Thoracic aorta (tissue), 2 donors: ENCODE measurements around the gene TNS3. TPM values are rescaled to one million over a fixed set of nuclear protein-coding genes. Genes with fewer than 3 reads are reported as not detected.

Experiments
- ATAC-seq: fragments of 150-250 bp; one replicate; pipeline ENCODE4 v1.8.0; 2017; ENCODE audit warnings: low read depth; ENCODE audit not compliant: insufficient number of reproducible peaks, low FRiP score
- DNase-seq: peaks from one replicate; pipeline ENCODE4 v3.0.0-alpha.2; 2020; ENCODE audit warnings: low spot score
- H3K27ac ChIP-seq, 2 donors: fragments of 200-600 bp; sonication (generic); 1 replicate in 1 of 2; 2 replicates in 1 of 2; pipeline ENCODE4 v1.5.1; 2016; ENCODE audit warnings: mild to moderate bottlenecking in 2 of 2, moderate library complexity in 2 of 2
- H3K27me3 ChIP-seq: fragments of 200-600 bp; sonication (generic); replicated peaks from 2 replicates; pipeline ENCODE4 v1.6.0; 2016; ENCODE audit warnings: mild to moderate bottlenecking; ENCODE audit not compliant: insufficient read depth
- H3K36me3 ChIP-seq: fragments of 200-600 bp; sonication (generic); one replicate; pipeline ENCODE4 v1.5.1; 2016
- H3K4me1 ChIP-seq, 2 donors: fragments of 200-600 bp; sonication (generic); 1 replicate in 1 of 2; 2 replicates in 1 of 2; pipeline versions ENCODE4 v1.5.1 to v1.6.0; 2016; ENCODE audit warnings: low read depth in 2 of 2, mild to moderate bottlenecking in 1 of 2; ENCODE audit not compliant: control insufficient read depth in 1 of 2
- H3K4me3 ChIP-seq: fragments of 200-600 bp; sonication (generic); 2 replicates; pipeline ENCODE4 v1.5.1; 2016; ENCODE audit warnings: mild to moderate bottlenecking
- H3K9me3 ChIP-seq: fragments of 200-600 bp; sonication (generic); 2 replicates; pipeline ENCODE4 v1.5.1; 2016
- CTCF ChIP-seq: fragments of 200-600 bp; sonication (generic); IDR thresholded peaks from one replicate; pipeline ENCODE4 v1.5.1; 2019; ENCODE audit warnings: antibody characterized with exemption
- total RNA-seq, 2 donors: library from RNA; depleted of rRNA; stranded (reverse); fragments of >200 nt; gene quantifications; one replicate each; pipeline versions ENCODE4 v1.1.0 to v1.2.3, GENCODE V29; 2016

The TNS3 gene
- total RNA-seq, 2 donors from 2014 or later: 138 to 151 TPM

DNA sequence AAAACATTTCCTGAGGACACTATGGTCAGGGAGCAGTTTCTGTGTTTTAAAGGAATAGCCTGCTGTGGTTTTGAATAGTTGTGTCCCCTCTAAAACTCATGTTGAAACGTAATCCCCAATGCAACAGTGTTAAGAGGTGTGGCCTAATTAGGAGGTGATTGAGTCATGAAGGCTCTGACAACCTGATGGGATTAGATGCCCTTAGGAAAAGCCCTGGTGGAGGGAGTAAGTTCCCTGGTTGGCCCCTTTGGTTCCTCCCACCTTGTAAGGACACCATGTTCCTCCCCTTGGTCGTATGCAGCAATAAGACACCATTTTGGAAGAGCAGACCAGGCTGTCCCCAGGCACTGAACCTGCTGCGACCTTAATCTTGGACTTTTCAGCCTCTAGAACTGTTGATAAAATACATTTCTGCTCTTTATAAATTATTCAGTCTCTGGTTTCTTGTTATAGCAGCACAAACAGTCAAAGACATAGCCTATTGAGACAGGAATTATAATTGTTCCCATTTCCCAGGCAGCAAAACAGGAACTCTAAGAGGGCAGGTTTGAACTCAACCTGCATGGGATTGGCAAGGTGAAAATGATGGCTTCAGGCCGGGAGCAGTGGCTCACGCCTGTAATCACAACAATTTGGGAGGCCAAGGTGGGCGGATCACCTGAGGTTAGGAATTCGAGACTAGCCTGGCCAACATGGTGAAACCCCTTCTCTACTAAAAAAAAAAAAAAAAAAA is 20.5 kb upstream of the TNS3 start:
- Histone ChIP-seq H3K36me3 (no peaks in the 10 kb centered on the region), H3K27ac (no peak overlapping the region), H3K4me3 (no peak overlapping the region), H3K9me3 (no peaks in the 10 kb centered on the region), H3K27me3 (no peaks in the 10 kb centered on the region), H3K4me1 (peaks cover 29 to 63% of the 10 kb centered on the region in 2 donors)
- ATAC-seq: no peak
- DNase-seq: no peak
- TF ChIP-seq CTCF: no peak

GRCh38 chr7:47601881-47602249 is 20.0 kb upstream of the TNS3 start:
- H3K27me3 ChIP-seq: no peaks in the 10 kb centered on the region
- H3K27ac ChIP-seq: no peak overlapping the region
- H3K4me1 ChIP-seq: peaks cover 29 to 64% of the 10 kb centered on the region in 2 donors
- DNase-seq: no peak
- no peaks in the 10 kb centered on the region for H3K36me3 ChIP-seq
- H3K9me3 ChIP-seq: peaks cover 2% of the 10 kb centered on the region
- no peak for TF ChIP-seq CTCF
- no peak for ATAC-seq
- no peak overlapping the region for H3K4me3 ChIP-seq

- no peaks in the 10 kb centered on the region for H3K27me3 ChIP-seq
- H3K4me1 ChIP-seq: peaks cover 29 to 66% of the 10 kb centered on the region in 2 donors
- TF ChIP-seq CTCF: no peak
- H3K9me3 ChIP-seq: peaks cover 7% of the 10 kb centered on the region
- peak overlapping the region; percentile 33 for H3K4me3 ChIP-seq
- DNase-seq (no peak), ATAC-seq (no peak)
- H3K27ac ChIP-seq: peak overlapping the region; percentile 30 to 41
- H3K36me3 ChIP-seq: no peaks in the 10 kb centered on the region
Measured at GRCh38 chr7:47601119-47601880, 19.4 kb upstream of the TNS3 start.

- H3K4me1 ChIP-seq: peaks cover 24 to 57% of the 10 kb centered on the region in 2 donors
Measured at GRCh38 chr7:47600199-47601118, 18.5 kb upstream of the TNS3 start.

More at GRCh38 chr7:47600199-47601118, 18.5 kb upstream of the TNS3 start:
- no peaks in the 10 kb centered on the region for H3K27me3 ChIP-seq
- peak overlapping the region; percentile 30 to 41 for H3K27ac ChIP-seq
- H3K4me3 ChIP-seq: peak overlapping the region; percentile 33
- no peak for TF ChIP-seq CTCF
- DNase-seq (no peak), ATAC-seq (no peak)
- peaks cover 7% of the 10 kb centered on the region for H3K9me3 ChIP-seq
- no peaks in the 10 kb centered on the region for H3K36me3 ChIP-seq
